Trophoblast cell (in vitro differentiated cells and primary cell): Measurements from ENCODE around the gene ST7.

ENCODE experiments used
- DNase-seq, 2 donors: peaks; one replicate each; pipeline ENCODE4 v3.0.0-alpha.2; 2016
- H2AFZ ChIP-seq: 2 replicates; pipeline ENCODE4 v1.6.1; 2013; ENCODE audit warnings: low read length, moderate library complexity, mild to moderate bottlenecking; ENCODE audit not compliant: insufficient read depth, poor library complexity
- H2AK5ac ChIP-seq: 2 replicates; pipeline ENCODE4 v1.6.1; 2013; ENCODE audit warnings: mild to moderate bottlenecking, low read length
- H2BK120ac ChIP-seq: 2 replicates; pipeline ENCODE4 v1.6.1; 2013; ENCODE audit warnings: low read length, mild to moderate bottlenecking, moderate library complexity; ENCODE audit not compliant: insufficient read depth, poor library complexity
- H2BK12ac ChIP-seq: 2 replicates; pipeline ENCODE4 v1.6.1; 2013; ENCODE audit warnings: mild to moderate bottlenecking, low read length, moderate library complexity
- H2BK5ac ChIP-seq: 2 replicates; pipeline ENCODE4 v1.6.1; 2013; ENCODE audit warnings: low read length, low read depth, moderate library complexity, mild to moderate bottlenecking; ENCODE audit not compliant: poor library complexity
- H3K14ac ChIP-seq: 2 replicates; pipeline ENCODE4 v1.6.1; 2013; ENCODE audit warnings: mild to moderate bottlenecking, low read length
- H3K18ac ChIP-seq: 2 replicates; pipeline ENCODE4 v1.6.1; 2013; ENCODE audit warnings: mild to moderate bottlenecking, low read length
- H3K23ac ChIP-seq: 2 replicates; pipeline ENCODE4 v1.6.1; 2013; ENCODE audit warnings: low read length
- H3K27ac ChIP-seq: 2 replicates; pipeline ENCODE4 v1.5.1; 2013; ENCODE audit warnings: low read depth, mild to moderate bottlenecking, inconsistent platforms, low read length, moderate library complexity
- H3K27me3 ChIP-seq: 2 replicates; pipeline ENCODE4 v1.6.1; 2013; ENCODE audit warnings: inconsistent platforms, mild to moderate bottlenecking, low read length, moderate library complexity; ENCODE audit not compliant: insufficient read depth
- H3K36me3 ChIP-seq, 2 experiments: 1 replicate in 1 of 2; 2 replicates in 1 of 2; pipeline ENCODE4 v1.6.1; 2013; ENCODE audit warnings: low read length in 2 of 2, mild to moderate bottlenecking in 2 of 2, moderate library complexity in 1 of 2; ENCODE audit not compliant: insufficient read depth in 2 of 2, control insufficient read depth in 1 of 2
- H3K4ac ChIP-seq: 2 replicates; pipeline ENCODE4 v1.6.1; 2013; ENCODE audit warnings: low read depth, mild to moderate bottlenecking, low read length, moderate library complexity
- H3K4me1 ChIP-seq, 2 experiments: 1 replicate in 1 of 2; 2 replicates in 1 of 2; pipeline ENCODE4 v1.6.1; 2013; ENCODE audit warnings: low read length in 2 of 2, mild to moderate bottlenecking in 2 of 2, moderate library complexity in 1 of 2; ENCODE audit not compliant: insufficient read depth in 2 of 2, control insufficient read depth in 1 of 2
- H3K4me2 ChIP-seq: 2 replicates; pipeline ENCODE4 v1.6.1; 2013; ENCODE audit warnings: inconsistent platforms, mild to moderate bottlenecking, low read length, moderate library complexity
- H3K4me3 ChIP-seq: 2 replicates; pipeline ENCODE4 v1.5.1; 2013; ENCODE audit warnings: mild to moderate bottlenecking, low read depth, low read length, inconsistent platforms
- H3K79me1 ChIP-seq: one replicate; pipeline ENCODE4 v1.6.1; 2013; ENCODE audit warnings: low read length
- H3K79me2 ChIP-seq: 2 replicates; pipeline ENCODE4 v1.6.1; 2013; ENCODE audit warnings: low read length, mild to moderate bottlenecking; ENCODE audit not compliant: control insufficient read depth, insufficient read depth, poor library complexity
- H3K9ac ChIP-seq: 2 replicates; pipeline ENCODE4 v1.6.1; 2013; ENCODE audit warnings: mild to moderate bottlenecking, low read length
- H3K9me3 ChIP-seq: 2 replicates; pipeline ENCODE4 v1.6.1; 2013; ENCODE audit warnings: low read depth, mild to moderate bottlenecking, control low read depth, inconsistent platforms, low read length; ENCODE audit not compliant: insufficient read depth
- H4K12ac ChIP-seq: 2 replicates; pipeline ENCODE4 v1.6.1; 2013; ENCODE audit warnings: low read depth, mild to moderate bottlenecking, low read length, moderate library complexity
- H4K8ac ChIP-seq: 2 replicates; pipeline ENCODE4 v1.6.1; 2013; ENCODE audit warnings: low read depth, mild to moderate bottlenecking, low read length, moderate library complexity
- H4K91ac ChIP-seq: one replicate; pipeline ENCODE4 v1.6.1; 2013; ENCODE audit warnings: low read depth, mild to moderate bottlenecking, low read length, moderate library complexity
- WGBS: extraction: QIAGEN DNeasy Blood & Tissue Kit; methylation state at CpG from one replicate; pipeline ENCODE4 v1.1.7; 2013; ENCODE audit warnings: missing lambda C conversion rate; ENCODE audit not compliant: insufficient read length, insufficient coverage; ENCODE audit errors: extremely low coverage; 5-methylcytosine and 5-hydroxymethylcytosine counted together

ST7 gene

DNA sequence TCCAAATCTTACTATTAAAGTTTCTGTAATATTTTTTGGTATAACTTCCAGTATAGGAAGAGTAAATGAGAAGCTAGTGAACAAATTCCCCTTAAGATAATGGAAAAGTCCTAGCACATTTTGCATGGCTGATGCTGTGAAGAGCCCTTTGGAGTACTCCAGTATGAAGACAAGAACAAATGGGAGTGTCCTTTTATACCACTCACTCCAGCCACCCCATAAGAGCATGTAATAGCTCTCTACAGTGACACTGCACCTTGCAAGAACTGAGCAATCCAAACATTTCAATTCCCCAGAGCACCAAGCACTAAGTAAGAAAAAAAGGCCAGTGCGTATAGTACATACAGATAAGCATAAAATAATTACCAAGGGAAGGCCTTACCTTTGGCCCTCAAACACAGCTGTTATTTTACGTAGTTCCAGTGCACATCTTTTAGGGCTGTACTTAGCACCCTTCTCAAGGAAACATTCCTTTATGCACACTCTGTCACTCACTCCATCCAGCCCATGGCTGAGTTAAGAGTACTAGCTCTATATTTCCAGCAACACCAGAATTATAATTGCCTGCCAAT lies 135.4 kb downstream of the ST7 start:
- H3K14ac ChIP-seq: no peak overlapping the region
- H3K9me3 ChIP-seq: no peaks in the 10 kb centered on the region
- no peaks in the 10 kb centered on the region for H3K79me2 ChIP-seq
- no peak overlapping the region for H3K18ac ChIP-seq
- no peak overlapping the region for H2AFZ ChIP-seq
- WGBS: no CpG with 5 or more reads among the region's 2 CpGs
- H3K79me1 ChIP-seq: no peaks in the 10 kb centered on the region
- no peaks in the 10 kb centered on the region for H3K27me3 ChIP-seq
- no peak overlapping the region for H3K4me2 ChIP-seq
- no peak overlapping the region for H2BK120ac ChIP-seq
- no peak overlapping the region for H2BK12ac ChIP-seq
- H3K36me3 ChIP-seq: no peaks in the 10 kb centered on the region
- no peak overlapping the region for H3K4ac ChIP-seq
- H4K91ac ChIP-seq: no peak overlapping the region
- H3K23ac ChIP-seq: no peak overlapping the region
- H3K27ac ChIP-seq: no peak overlapping the region
- no peak overlapping the region for H4K12ac ChIP-seq
- peaks cover 2 to 6% of the 10 kb centered on the region in 2 experiments for H3K4me1 ChIP-seq
- no peak overlapping the region for H3K4me3 ChIP-seq
- DNase-seq: no peak
- no peak overlapping the region for H4K8ac ChIP-seq
- H3K9ac ChIP-seq: no peak overlapping the region
- H2BK5ac ChIP-seq: no peak overlapping the region
- no peak overlapping the region for H2AK5ac ChIP-seq

DNA sequence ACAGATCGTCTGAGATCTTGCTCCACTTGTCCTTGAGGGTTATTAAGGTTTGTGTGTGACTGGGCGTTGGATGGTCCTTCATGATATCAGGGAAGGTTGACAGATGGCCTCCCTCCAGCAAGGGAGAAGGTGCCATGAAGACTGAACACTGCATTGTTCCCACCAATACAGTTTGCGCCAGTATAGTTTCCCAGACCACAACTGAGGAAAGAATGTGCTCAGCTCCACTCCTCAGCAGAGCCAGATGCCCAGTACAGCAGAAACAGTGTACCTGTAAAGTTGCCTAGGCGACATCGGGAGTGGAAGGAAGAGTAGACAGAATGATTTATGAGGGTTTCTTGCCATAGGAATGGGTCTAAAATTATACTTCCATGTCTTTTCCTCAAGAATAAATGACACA lies 137.5 kb downstream of the ST7 start:
- Histone ChIP-seq H3K36me3 (no peaks in the 10 kb centered on the region), H3K79me1 (no peaks in the 10 kb centered on the region), H3K4me3 (no peak overlapping the region), H3K27ac (no peak overlapping the region), H2BK5ac (no peak overlapping the region), H3K4ac (no peak overlapping the region), H3K4me2 (no peak overlapping the region), H3K9me3 (no peaks in the 10 kb centered on the region), H3K79me2 (no peaks in the 10 kb centered on the region), H4K12ac (no peak overlapping the region), H2AFZ (no peak overlapping the region), H3K18ac (no peak overlapping the region), H2BK120ac (no peak overlapping the region), H2BK12ac (no peak overlapping the region), H2AK5ac (no peak overlapping the region), H4K91ac (no peak overlapping the region), H3K23ac (no peak overlapping the region), H4K8ac (no peak overlapping the region), H3K9ac (no peak overlapping the region), H3K4me1 (peaks cover 2 to 6% of the 10 kb centered on the region in 2 experiments), H3K14ac (no peak overlapping the region), H3K27me3 (no peaks in the 10 kb centered on the region)
- no CpG with 5 or more reads among the region's 5 CpGs for WGBS
- no peak for DNase-seq

DNA sequence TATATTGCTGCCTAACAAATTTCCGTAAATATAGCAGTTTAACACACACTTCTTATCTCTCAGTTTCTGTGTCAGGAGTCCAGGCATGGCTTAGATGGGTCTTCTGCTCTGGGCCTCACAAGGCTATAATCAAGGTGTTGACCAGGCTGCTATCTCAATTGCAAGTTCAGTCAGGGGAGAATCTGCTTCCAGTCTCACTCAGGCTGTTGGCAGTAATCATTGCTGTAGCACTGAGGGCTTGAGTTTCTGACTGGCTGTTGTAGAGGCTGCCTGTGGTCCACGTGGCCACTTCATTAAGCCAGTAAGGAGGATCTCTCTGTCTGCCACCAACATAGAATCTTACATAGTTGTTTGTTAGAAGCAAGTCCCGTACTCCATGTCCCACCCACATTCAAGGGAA lies 138.4 kb downstream of the ST7 start:
- Histone ChIP-seq H3K4ac (no peak overlapping the region), H3K4me3 (no peak overlapping the region), H2AFZ (no peak overlapping the region), H4K12ac (no peak overlapping the region), H3K79me1 (no peaks in the 10 kb centered on the region), H4K8ac (no peak overlapping the region), H2BK5ac (no peak overlapping the region), H3K4me2 (no peak overlapping the region), H2BK120ac (no peak overlapping the region), H3K4me1 (peaks cover 2 to 6% of the 10 kb centered on the region in 2 experiments), H2AK5ac (no peak overlapping the region), H3K27ac (no peak overlapping the region), H3K18ac (no peak overlapping the region), H3K36me3 (no peaks in the 10 kb centered on the region), H3K79me2 (no peaks in the 10 kb centered on the region), H3K14ac (no peak overlapping the region), H3K9ac (no peak overlapping the region), H3K23ac (no peak overlapping the region), H3K9me3 (no peaks in the 10 kb centered on the region), H4K91ac (no peak overlapping the region), H3K27me3 (no peaks in the 10 kb centered on the region), H2BK12ac (no peak overlapping the region)
- no peak for DNase-seq
- WGBS: no CpG with 5 or more reads among the region's 3 CpGs

DNA sequence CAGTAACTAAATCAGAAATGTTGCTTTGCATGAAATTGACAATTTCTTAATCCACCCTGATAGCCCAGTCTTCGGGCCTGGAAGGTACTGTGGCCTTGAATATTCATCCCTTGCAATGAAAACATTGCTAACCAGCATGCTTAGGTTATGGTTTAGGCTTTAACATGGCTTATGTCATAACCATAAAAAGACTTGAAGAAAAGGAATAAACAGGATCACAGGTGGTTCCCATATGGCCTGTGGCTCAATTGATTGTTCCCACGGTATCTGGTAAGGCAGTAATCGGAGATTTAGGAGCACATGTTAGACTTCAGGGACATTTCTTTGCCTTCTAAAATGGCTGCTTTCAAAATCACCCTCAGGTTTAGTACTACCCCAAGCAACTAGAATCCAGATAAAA lies 139.5 kb downstream of the ST7 start:
- H3K9me3 ChIP-seq: no peaks in the 10 kb centered on the region
- WGBS: no CpG with 5 or more reads among the region's 3 CpGs
- H2AFZ ChIP-seq: no peak overlapping the region
- no peak overlapping the region for H4K8ac ChIP-seq
- H3K79me1 ChIP-seq: no peaks in the 10 kb centered on the region
- no peak overlapping the region for H2BK12ac ChIP-seq
- H3K14ac ChIP-seq: no peak overlapping the region
- no peak overlapping the region for H3K18ac ChIP-seq
- H2BK5ac ChIP-seq: no peak overlapping the region
- H3K4ac ChIP-seq: no peak overlapping the region
- H2BK120ac ChIP-seq: no peak overlapping the region
- no peak overlapping the region for H3K9ac ChIP-seq
- no peak overlapping the region for H3K4me3 ChIP-seq
- no peaks in the 10 kb centered on the region for H3K27me3 ChIP-seq
- no peaks in the 10 kb centered on the region for H3K79me2 ChIP-seq
- H4K91ac ChIP-seq: no peak overlapping the region
- H2AK5ac ChIP-seq: no peak overlapping the region
- no peak overlapping the region for H4K12ac ChIP-seq
- H3K4me2 ChIP-seq: no peak overlapping the region
- no peak overlapping the region for H3K27ac ChIP-seq
- no peaks in the 10 kb centered on the region for H3K36me3 ChIP-seq
- no peak overlapping the region for H3K23ac ChIP-seq
- no peak for DNase-seq
- H3K4me1 ChIP-seq: peaks cover 2 to 3% of the 10 kb centered on the region in 2 experiments
